ENCODE data around the gene NXPE1.

DNA sequence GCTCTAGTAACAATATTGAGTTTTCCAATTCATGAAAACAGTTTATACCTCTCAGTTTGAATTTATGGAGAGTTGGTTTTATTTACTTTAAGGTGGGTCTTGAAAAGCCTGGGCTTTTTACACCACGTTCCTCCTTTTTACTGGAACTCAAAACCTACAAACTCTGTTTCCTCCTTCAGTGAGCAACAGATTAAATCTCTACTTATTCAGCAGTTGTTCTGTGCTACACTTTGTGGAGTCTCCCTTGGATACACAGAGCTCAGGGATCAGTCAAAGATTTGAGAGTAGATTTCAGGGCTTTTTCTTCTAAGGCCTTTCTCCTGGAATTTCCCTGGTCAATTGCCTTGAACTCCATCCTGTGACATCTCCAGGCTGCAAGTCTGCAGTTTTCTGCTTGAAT is 3.5 kb downstream of the NXPE1 start:
- TF ChIP-seq POLR2AphosphoS5 (IDR thresholded peaks at IDR 0.05; ENCODE audit: borderline replicate concordance, low read depth, low read length) (no peak), EZH2 (IDR thresholded peaks at IDR 0.05) (no peak)
